H9 (cell line): ENCODE measurements around the gene LAMA3. TPM values are rescaled to one million over a fixed set of nuclear protein-coding genes. Genes with fewer than 3 reads are reported as not detected.

ENCODE experiments used
- DNase-seq: peaks from one replicate; pipeline ENCODE4 v3.0.0-alpha.2; 2017
- H2AFZ ChIP-seq: one replicate; pipeline ENCODE4 v1.6.1; 2013; ENCODE audit warnings: mild to moderate bottlenecking, low read length, control low read depth, moderate library complexity
- H2AK5ac ChIP-seq: 2 replicates; pipeline ENCODE4 v1.6.1; 2013; ENCODE audit warnings: low read length, control low read depth, mixed read lengths; ENCODE audit not compliant: insufficient read length
- H2BK120ac ChIP-seq: one replicate; pipeline ENCODE4 v1.6.1; 2013; ENCODE audit warnings: low read depth, mild to moderate bottlenecking, low read length, control low read depth, inconsistent platforms; ENCODE audit not compliant: poor library complexity, severe bottlenecking
- H2BK12ac ChIP-seq: 2 replicates; pipeline ENCODE4 v1.6.1; 2013; ENCODE audit warnings: low read length, control low read depth, mixed read lengths, low read depth; ENCODE audit not compliant: insufficient read length
- H2BK15ac ChIP-seq: 2 replicates; pipeline ENCODE4 v1.6.1; 2013; ENCODE audit warnings: low read depth, low read length, control low read depth
- H2BK20ac ChIP-seq: one replicate; pipeline ENCODE4 v1.6.1; 2013; ENCODE audit warnings: low read depth, mild to moderate bottlenecking, low read length, control low read depth, inconsistent platforms; ENCODE audit not compliant: poor library complexity, severe bottlenecking
- H2BK5ac ChIP-seq: 2 replicates; pipeline ENCODE4 v1.6.1; 2013; ENCODE audit warnings: low read length, control low read depth, mixed read lengths; ENCODE audit not compliant: insufficient read length
- H3K14ac ChIP-seq: 2 replicates; pipeline ENCODE4 v1.6.1; 2013; ENCODE audit warnings: low read length, control low read depth; ENCODE audit not compliant: insufficient read depth
- H3K18ac ChIP-seq: 2 replicates; pipeline ENCODE4 v1.6.1; 2013; ENCODE audit warnings: low read depth, mild to moderate bottlenecking, mixed read lengths, low read length, control low read depth; ENCODE audit not compliant: insufficient read length
- H3K23ac ChIP-seq: 2 replicates; pipeline ENCODE4 v1.6.1; 2013; ENCODE audit warnings: low read length, control low read depth, mixed read lengths, low read depth; ENCODE audit not compliant: insufficient read length
- H3K23me2 ChIP-seq: 2 replicates; pipeline ENCODE4 v1.6.1; 2013; ENCODE audit warnings: low read depth, mild to moderate bottlenecking, mixed read lengths, low read length, control low read depth; ENCODE audit not compliant: insufficient read length, poor library complexity, severe bottlenecking
- H3K27ac ChIP-seq: 2 replicates; pipeline ENCODE4 v1.5.1; 2013; ENCODE audit warnings: low read length, control low read depth, mixed read lengths, low read depth; ENCODE audit not compliant: insufficient read length
- H3K27me3 ChIP-seq: 2 replicates; pipeline ENCODE4 v1.6.1; 2013; ENCODE audit warnings: low read length, control low read depth, inconsistent platforms; ENCODE audit not compliant: insufficient read depth
- H3K4ac ChIP-seq: 2 replicates; pipeline ENCODE4 v1.6.1; 2013; ENCODE audit warnings: low read depth, mild to moderate bottlenecking, control low read depth, inconsistent platforms, low read length, moderate library complexity
- H3K4me1 ChIP-seq: 2 replicates; pipeline ENCODE4 v1.6.1; 2013; ENCODE audit warnings: low read length, control low read depth, inconsistent platforms; ENCODE audit not compliant: insufficient read depth
- H3K4me2 ChIP-seq: 2 replicates; pipeline ENCODE4 v1.6.1; 2013; ENCODE audit warnings: low read length, control low read depth, mixed read lengths; ENCODE audit not compliant: insufficient read length, insufficient read depth
- H3K56ac ChIP-seq: 2 replicates; pipeline ENCODE4 v1.6.1; 2013; ENCODE audit warnings: low read depth, mild to moderate bottlenecking, mixed read lengths, low read length, control low read depth; ENCODE audit not compliant: insufficient read length
- H3K79me1 ChIP-seq: 2 replicates; pipeline ENCODE4 v1.6.1; 2013; ENCODE audit warnings: low read depth, mild to moderate bottlenecking, moderate library complexity, low read length, control low read depth, inconsistent platforms; ENCODE audit not compliant: insufficient read depth, poor library complexity, severe bottlenecking
- H3K79me2 ChIP-seq: 2 replicates; pipeline ENCODE4 v1.6.1; 2013; ENCODE audit warnings: low read length, control low read depth, inconsistent platforms; ENCODE audit not compliant: insufficient read depth
- H3K9ac ChIP-seq: 2 replicates; pipeline ENCODE4 v1.6.1; 2013; ENCODE audit warnings: low read length, control low read depth, mixed read lengths; ENCODE audit not compliant: insufficient read length; ENCODE audit errors: extremely low read depth
- H3K9me3 ChIP-seq: one replicate; pipeline ENCODE4 v1.6.1; 2013; ENCODE audit warnings: low read depth, low read length, inconsistent platforms; ENCODE audit not compliant: control insufficient read depth
- H3T11ph ChIP-seq: one replicate; pipeline ENCODE4 v1.6.1; 2013; ENCODE audit warnings: mild to moderate bottlenecking, low read length, control low read depth, inconsistent platforms
- H4K20me1 ChIP-seq: one replicate; pipeline ENCODE4 v1.6.1; 2013; ENCODE audit not compliant: control insufficient read depth, insufficient read length, insufficient read depth
- H4K5ac ChIP-seq: 2 replicates; pipeline ENCODE4 v1.6.1; 2013; ENCODE audit warnings: low read depth, mild to moderate bottlenecking, mixed read lengths, low read length, control low read depth; ENCODE audit not compliant: insufficient read length
- H4K8ac ChIP-seq: replicated peaks from 2 replicates; pipeline ENCODE4 v1.6.1; 2013; ENCODE audit warnings: low read length, control low read depth, mixed read lengths, low read depth; ENCODE audit not compliant: insufficient read length
- H4K91ac ChIP-seq: 2 replicates; pipeline ENCODE4 v1.6.1; 2013; ENCODE audit warnings: low read depth, mild to moderate bottlenecking, moderate library complexity, mixed read lengths, low read length, control low read depth; ENCODE audit not compliant: insufficient read length
- H3K27ac Mint-ChIP-seq, 3 experiments: 2 replicates in 2 of 3; 3 replicates in 1 of 3; pipeline ENCODE4 v1.8.0; 2020 to 2021; ENCODE audit warnings: mixed read lengths in 3 of 3, mild to moderate bottlenecking in 1 of 3, moderate library complexity in 1 of 3
- H3K27me3 Mint-ChIP-seq: 2 replicates; pipeline ENCODE4 v1.8.0; 2021; ENCODE audit warnings: low read depth, mild to moderate bottlenecking, moderate library complexity, mixed read lengths
- H3K36me3 Mint-ChIP-seq, 3 experiments: 2 replicates in 2 of 3; 3 replicates in 1 of 3; pipeline ENCODE4 v1.8.0; 2020 to 2021; ENCODE audit warnings: low read depth in 3 of 3, mixed read lengths in 3 of 3; ENCODE audit not compliant: insufficient read depth in 1 of 3
- H3K4me1 Mint-ChIP-seq, 2 experiments: 2 replicates each; pipeline ENCODE4 v1.8.0; 2020; ENCODE audit warnings: mixed read lengths in 2 of 2
- H3K4me3 Mint-ChIP-seq, 2 experiments: 2 replicates in 1 of 2; 3 replicates in 1 of 2; pipeline ENCODE4 v1.8.0; 2020 to 2021; ENCODE audit warnings: mild to moderate bottlenecking in 2 of 2, mixed read lengths in 2 of 2, moderate library complexity in 1 of 2
- H3K9me3 Mint-ChIP-seq, 2 experiments: 2 replicates in 1 of 2; 3 replicates in 1 of 2; pipeline ENCODE4 v1.8.0; 2020; ENCODE audit warnings: mild to moderate bottlenecking in 2 of 2, mixed read lengths in 2 of 2, moderate library complexity in 1 of 2
- CTCF ChIP-seq: fragments of 200-600 bp; sonication (generic); conservative IDR thresholded peaks from 3 replicates; pipeline ENCODE4 v1.8.0; 2021; ENCODE audit warnings: antibody characterized with exemption, mild to moderate bottlenecking
- WGBS: extraction: QIAGEN DNeasy Blood & Tissue Kit; methylation state at CpG from one replicate; pipeline ENCODE4 v1.1.7; 2013; ENCODE audit warnings: missing lambda C conversion rate, low lambda C conversion rate, mixed read lengths; ENCODE audit not compliant: insufficient read length; ENCODE audit errors: extremely low coverage; 5-methylcytosine and 5-hydroxymethylcytosine counted together
- total RNA-seq: library from RNA; stranded (reverse); gene quantifications from 2 replicates; pipeline ENCODE4 v1.2.1, GENCODE V29; 2021

Gene LAMA3
- total RNA-seq, 1 experiment from 2014 or later, result 0.33 TPM

GRCh38 chr18:23735021-23735464 is 45.8 kb downstream of the LAMA3 start:
- Histone ChIP-seq H3K4ac (no peak overlapping the region), H2BK20ac (no peak overlapping the region), H2AK5ac (no peak overlapping the region), H2BK12ac (no peak overlapping the region), H3K4me1 (no peaks in the 10 kb centered on the region; the same call in 1 of the 2 replicates), H2BK120ac (no peak overlapping the region), H3K56ac (no peak overlapping the region), H3K9me3 (no peaks in the 10 kb centered on the region), H3K9ac (no peak overlapping the region), H3K23me2 (no peaks in the 10 kb centered on the region), H2BK15ac (no peak overlapping the region), H3K18ac (no peak overlapping the region), H4K5ac (no peak overlapping the region), H3K79me1 (no peaks in the 10 kb centered on the region), H3K79me2 (no peaks in the 10 kb centered on the region), H3K4me2 (no peak overlapping the region), H4K91ac (no peak overlapping the region), H4K20me1 (no peaks in the 10 kb centered on the region), H3T11ph (no peak overlapping the region), H3K27me3 (no peaks in the 10 kb centered on the region), H2AFZ (no peak overlapping the region), H3K14ac (no peak overlapping the region), H2BK5ac (no peak overlapping the region), H4K8ac (no peak overlapping the region), H3K23ac (no peak overlapping the region), H3K27ac (no peak overlapping the region)
- Mint-ChIP-seq H3K9me3 (no peaks in the 10 kb centered on the region), H3K27ac (no peak overlapping the region), H3K36me3 (no peaks in the 10 kb centered on the region), H3K4me1 (peaks cover 12 to 24% of the 10 kb centered on the region in 2 experiments), H3K27me3 (no peaks in the 10 kb centered on the region; the same call in 1 of the 2 replicates), H3K4me3 (no peak overlapping the region)
- WGBS, result no CpG with 5 or more reads among the region's 6 CpGs
- no peak for TF ChIP-seq CTCF
- DNase-seq, result no peak
